A549 (cell line): ENCODE measurements around the gene SHISAL1. TPM values are rescaled to one million over a fixed set of nuclear protein-coding genes. Genes with fewer than 3 reads are reported as not detected.

ENCODE experiments used
- ATAC-seq, 2 experiments: fragments of 200-7000 bp in 1 of 2; fragments of >200 bp in 1 of 2; cut with Nextera tagmentation in 1 of 2; cut with Tn5 transposase in 1 of 2; 3 replicates each; pipeline versions ENCODE4 v1.8.0 to v1.9.1; 2018 to 2020; ENCODE audit warnings: mild to moderate bottlenecking in 1 of 2, moderate library complexity in 1 of 2
- CTCF ChIA-PET: fragments of 300-600 bp; sonication (Branson Sonifier 250); formaldehyde crosslinking; extraction: SDS; loops from one replicate; lab custom pipeline; 2021; ENCODE audit warnings: antibody characterized with exemption, inconsistent platforms; lab: Yijun Ruan, JAX
- POLR2A ChIA-PET: fragments of 350-600 bp; formaldehyde crosslinking; extraction: SDS; loops from one replicate; lab custom pipeline; 2021; ENCODE audit warnings: antibody characterized with exemption, inconsistent platforms; lab: Yijun Ruan, JAX
- DNase-seq, 2 experiments: peaks; one replicate each; pipeline versions ENCODE4 v3.0.0 to v3.0.0-alpha.2; 2011 to 2016; ENCODE audit warnings: low read depth in 1 of 2, low spot score in 1 of 2
- FAIRE-seq: peaks from 2 replicates; lab custom pipeline; 2011; peaks lifted over from hg19 to GRCh38; lab: Jason Lieb, UNC
- H3K27ac ChIP-seq, 2 experiments: fragments of >200 bp; sonication (Bioruptor Twin); formaldehyde crosslinking; 3 replicates each; pipeline ENCODE4 v1.5.1; 2016 to 2017
- H3K4me1 ChIP-seq: fragments of >200 bp; sonication (Bioruptor Twin); formaldehyde crosslinking; 3 replicates; pipeline ENCODE4 v1.6.1; 2016
- H3K4me2 ChIP-seq: fragments of >200 bp; sonication (Bioruptor Twin); formaldehyde crosslinking; 3 replicates; pipeline ENCODE4 v1.6.1; 2016
- H3K4me3 ChIP-seq: fragments of >200 bp; sonication (Bioruptor Twin); formaldehyde crosslinking; 3 replicates; pipeline ENCODE4 v1.5.1; 2016
- H3K9me3 ChIP-seq: fragments of >200 bp; sonication (Bioruptor Twin); formaldehyde crosslinking; 3 replicates; pipeline ENCODE4 v1.6.1; 2016
- CBX2 ChIP-seq: fragments of 200-600 bp; sonication (generic); IDR thresholded peaks from 2 replicates; pipeline ENCODE4 v1.6.1; 2016; ENCODE audit warnings: low read depth, mild to moderate bottlenecking, borderline replicate concordance
- CBX8 ChIP-seq: fragments of 200-600 bp; sonication (generic); IDR thresholded peaks from 2 replicates; pipeline ENCODE4 v1.6.1; 2016
- CEBPB ChIP-seq, 2 experiments: fragments of >200 bp in 1 of 2; sonication (Bioruptor Twin) in 1 of 2; formaldehyde crosslinking in 1 of 2; IDR thresholded peaks; 2 replicates each; pipeline ENCODE4 v1.6.1; 2012 to 2016
- ESRRA ChIP-seq: fragments of 150-350 bp; IDR thresholded peaks from 2 replicates; pipeline ENCODE4 v1.6.1; 2014; ENCODE audit warnings: mild to moderate bottlenecking, low read length, borderline replicate concordance
- FOSB ChIP-seq: fragments of 250-450 bp; sonication (Bioruptor Pico); IDR thresholded peaks from 2 replicates; pipeline ENCODE4 v1.5.0; 2020; ENCODE audit warnings: mild to moderate bottlenecking, moderate library complexity
- FOXS1 ChIP-seq: fragments of 250-450 bp; sonication (Bioruptor Pico); IDR thresholded peaks from 2 replicates; pipeline ENCODE4 v1.5.0; 2020; ENCODE audit warnings: mild to moderate bottlenecking, moderate library complexity
- GATA3 ChIP-seq: IDR thresholded peaks from 2 replicates; pipeline ENCODE4 v1.6.1; 2012; ENCODE audit warnings: borderline replicate concordance
- HEYL ChIP-seq: fragments of 250-450 bp; sonication (Bioruptor Pico); IDR thresholded peaks from 2 replicates; pipeline ENCODE4 v1.8.0; 2021; ENCODE audit warnings: mild to moderate bottlenecking, moderate library complexity
- HOXA7 ChIP-seq: fragments of 250-450 bp; sonication (Bioruptor Pico); IDR thresholded peaks from 2 replicates; pipeline ENCODE4 v1.5.0; 2020; ENCODE audit warnings: mild to moderate bottlenecking, moderate library complexity
- KDM1A ChIP-seq: fragments of 200-600 bp; sonication (generic); IDR thresholded peaks from 2 replicates; pipeline ENCODE4 v1.6.1; 2016; ENCODE audit warnings: low read depth, mild to moderate bottlenecking
- KDM5A ChIP-seq: fragments of 200-600 bp; sonication (generic); IDR thresholded peaks from 2 replicates; pipeline ENCODE4 v1.6.1; 2016; ENCODE audit warnings: antibody characterized with exemption, mild to moderate bottlenecking
- NFE2L2 ChIP-seq: fragments of 150-350 bp; conservative IDR thresholded peaks from 2 replicates; pipeline ENCODE4 v1.6.1; 2014; ENCODE audit warnings: low read length
- NR3C1 ChIP-seq: fragments of >200 bp; sonication (Bioruptor Twin); formaldehyde crosslinking; IDR thresholded peaks from 3 replicates; pipeline ENCODE4 v1.6.1; 2017
- PHF8 ChIP-seq: fragments of 200-600 bp; sonication (generic); IDR thresholded peaks from 2 replicates; pipeline ENCODE4 v1.6.1; 2016; ENCODE audit warnings: low read depth, mild to moderate bottlenecking, antibody characterized with exemption, moderate library complexity, borderline replicate concordance
- POLR2A ChIP-seq: IDR thresholded peaks from 2 replicates; pipeline ENCODE4 v1.6.1; 2012; ENCODE audit warnings: mild to moderate bottlenecking, low read length
- POLR2AphosphoS2 ChIP-seq: conservative IDR thresholded peaks from 2 replicates; pipeline ENCODE4 v1.6.1; 2012; ENCODE audit warnings: low read length, improper control_type of control experiment, inconsistent platforms
- RARB ChIP-seq: fragments of 250-450 bp; sonication (Bioruptor Pico); IDR thresholded peaks from 2 replicates; pipeline ENCODE4 v1.8.0; 2021; ENCODE audit warnings: mild to moderate bottlenecking, moderate library complexity
- RNF2 ChIP-seq: fragments of 200-600 bp; sonication (generic); IDR thresholded peaks from 2 replicates; pipeline ENCODE4 v1.6.1; 2016; ENCODE audit warnings: low read depth, mild to moderate bottlenecking, antibody characterized with exemption, moderate library complexity, borderline replicate concordance
- TP53 ChIP-seq: fragments of 250-450 bp; sonication (Bioruptor Pico); IDR thresholded peaks from 2 replicates; pipeline ENCODE4 v1.5.0; 2021; ENCODE audit warnings: mild to moderate bottlenecking, moderate library complexity
- ZFP36 ChIP-seq: fragments of 450-650 bp; IDR thresholded peaks from 2 replicates; pipeline ENCODE4 v1.6.1; 2014; ENCODE audit warnings: borderline replicate concordance; ENCODE audit not compliant: partially characterized antibody
- WGBS: methylation state at CpG from one replicate; pipeline ENCODE4 v1.1.6; 2017; ENCODE audit errors: missing lambda C conversion rate; 5-methylcytosine and 5-hydroxymethylcytosine counted together
- polyA plus RNA-seq, 4 experiments: library from polyadenylated mRNA; depleted of rRNA in 3 of 4; stranded (reverse); fragments of >200 nt; fragmentation: RNase III in 1 of 4; extraction: RNeasy Plus Mini Kit Qiagen cat#74134 plus additional on column Dnase treatment in 1 of 4; gene quantifications; 2 replicates in 3 of 4; 3 replicates in 1 of 4; pipeline ENCODE4 v1.2.3, GENCODE V29; 2011 to 2017
- TF ChIP-seq, protein P1 (sequence below): fragments of >200 bp; sonication (Bioruptor Twin); formaldehyde crosslinking; IDR thresholded peaks from 3 replicates; pipeline ENCODE4 v1.5.1; 2016
- TF ChIP-seq, protein P2 (sequence below): IDR thresholded peaks from 2 replicates; pipeline ENCODE4 v1.6.1; 2012
- TF ChIP-seq, protein P3 (sequence below): fragments of 250-450 bp; sonication (Bioruptor Pico); IDR thresholded peaks from 2 replicates; pipeline ENCODE4 v1.5.0; 2020; ENCODE audit warnings: low read depth, mild to moderate bottlenecking, moderate library complexity
- TF ChIP-seq, protein P4 (sequence below): IDR thresholded peaks from 2 replicates; pipeline ENCODE4 v1.6.1; 2012; ENCODE audit warnings: low read depth, borderline replicate concordance

Gene SHISAL1
- polyA plus RNA-seq, 2 of the 4 experiments (the other 2 are of a cell fraction), result 0.61 to 1.9 TPM

DNA sequence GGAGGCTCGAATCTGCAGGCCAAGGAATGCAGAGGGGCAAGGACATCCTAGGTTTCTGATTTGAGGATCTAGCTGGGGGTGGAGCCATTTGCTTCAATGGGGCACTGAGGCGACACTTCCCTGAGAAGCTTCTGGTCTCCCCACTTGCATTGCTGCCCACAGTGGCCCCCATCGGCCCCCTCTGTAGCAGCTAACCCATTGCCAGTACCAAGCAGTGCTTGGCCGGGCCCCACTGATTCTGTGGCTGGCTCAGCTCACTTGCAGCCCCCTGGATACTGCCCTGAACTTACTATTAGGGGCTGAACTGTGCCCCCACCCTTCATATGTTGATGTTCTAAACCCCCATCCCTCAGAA is 42.9 kb upstream of the SHISAL1 start:
- Histone ChIP-seq H3K4me2 (no peak overlapping the region), H3K4me3 (no peak overlapping the region), H3K27ac (peak overlapping the region in 1 of 2 experiments; percentile 18; a peak in 1 of 6 replicates), H3K4me1 (peaks cover 28% of the 10 kb centered on the region), H3K9me3 (no peaks in the 10 kb centered on the region)
- ATAC-seq (no peak), DNase-seq (no peak), FAIRE-seq (no peak)
- POLR2A ChIA-PET, result no interaction called here
- TF ChIP-seq NFE2L2, result no peak
- no peak for TF ChIP-seq POLR2AphosphoS2
- TF ChIP-seq TP53, result no peak
- no peak for TF ChIP-seq NR3C1
- no peak for TF ChIP-seq KDM1A
- no peak for TF ChIP-seq CBX2
- no peak for TF ChIP-seq FOSB
- no peak for TF ChIP-seq FOXS1 (CRISPR knock-in tag)
- no peak for TF ChIP-seq ZFP36
- TF ChIP-seq CBX8, result no peak
- no peak for TF ChIP-seq CEBPB (IDR thresholded peaks at IDR 0.05)
- TF ChIP-seq KDM5A, result no peak
- TF ChIP-seq, protein P1, sequence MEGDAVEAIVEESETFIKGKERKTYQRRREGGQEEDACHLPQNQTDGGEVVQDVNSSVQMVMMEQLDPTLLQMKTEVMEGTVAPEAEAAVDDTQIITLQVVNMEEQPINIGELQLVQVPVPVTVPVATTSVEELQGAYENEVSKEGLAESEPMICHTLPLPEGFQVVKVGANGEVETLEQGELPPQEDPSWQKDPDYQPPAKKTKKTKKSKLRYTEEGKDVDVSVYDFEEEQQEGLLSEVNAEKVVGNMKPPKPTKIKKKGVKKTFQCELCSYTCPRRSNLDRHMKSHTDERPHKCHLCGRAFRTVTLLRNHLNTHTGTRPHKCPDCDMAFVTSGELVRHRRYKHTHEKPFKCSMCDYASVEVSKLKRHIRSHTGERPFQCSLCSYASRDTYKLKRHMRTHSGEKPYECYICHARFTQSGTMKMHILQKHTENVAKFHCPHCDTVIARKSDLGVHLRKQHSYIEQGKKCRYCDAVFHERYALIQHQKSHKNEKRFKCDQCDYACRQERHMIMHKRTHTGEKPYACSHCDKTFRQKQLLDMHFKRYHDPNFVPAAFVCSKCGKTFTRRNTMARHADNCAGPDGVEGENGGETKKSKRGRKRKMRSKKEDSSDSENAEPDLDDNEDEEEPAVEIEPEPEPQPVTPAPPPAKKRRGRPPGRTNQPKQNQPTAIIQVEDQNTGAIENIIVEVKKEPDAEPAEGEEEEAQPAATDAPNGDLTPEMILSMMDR, result no peak
- TF ChIP-seq, protein P2, sequence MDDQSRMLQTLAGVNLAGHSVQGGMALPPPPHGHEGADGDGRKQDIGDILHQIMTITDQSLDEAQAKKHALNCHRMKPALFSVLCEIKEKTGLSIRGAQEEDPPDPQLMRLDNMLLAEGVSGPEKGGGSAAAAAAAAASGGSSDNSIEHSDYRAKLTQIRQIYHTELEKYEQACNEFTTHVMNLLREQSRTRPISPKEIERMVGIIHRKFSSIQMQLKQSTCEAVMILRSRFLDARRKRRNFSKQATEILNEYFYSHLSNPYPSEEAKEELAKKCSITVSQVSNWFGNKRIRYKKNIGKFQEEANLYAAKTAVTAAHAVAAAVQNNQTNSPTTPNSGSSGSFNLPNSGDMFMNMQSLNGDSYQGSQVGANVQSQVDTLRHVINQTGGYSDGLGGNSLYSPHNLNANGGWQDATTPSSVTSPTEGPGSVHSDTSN, result no peak
- no peak for TF ChIP-seq GATA3
- no peak for TF ChIP-seq RNF2
- 84% methylated on average over 3 of the region's 4 CpGs for WGBS
- CTCF ChIA-PET, result interaction anchor here (0.9 kb wide), 1 partner anchor 271 kb away, joined by 4 read pairs; no protein-coding TSS in a partner anchor

DNA sequence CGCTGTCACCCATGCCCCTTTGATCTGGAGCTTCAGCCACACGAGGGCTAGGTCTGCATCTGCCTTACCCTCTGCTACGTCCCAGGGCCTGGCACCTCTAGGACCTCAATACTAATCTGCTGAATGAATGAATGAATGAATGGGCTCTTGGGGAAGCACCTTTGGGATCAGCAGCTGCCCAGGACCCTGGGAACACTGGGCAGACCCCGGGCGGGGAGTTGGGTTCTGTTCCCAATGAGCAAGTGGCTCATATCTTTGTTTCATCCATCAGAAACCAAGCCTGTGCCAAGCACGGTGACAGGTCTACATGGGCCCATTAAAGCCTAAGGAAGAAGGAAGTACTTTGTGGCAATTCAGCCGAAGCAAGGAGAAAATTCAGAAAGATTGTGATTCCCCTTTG is 41.5 kb upstream of the SHISAL1 start:
- Histone ChIP-seq H3K4me2 (no peak overlapping the region), H3K27ac (no peak overlapping the region), H3K9me3 (no peaks in the 10 kb centered on the region), H3K4me3 (no peak overlapping the region), H3K4me1 (peaks cover 16% of the 10 kb centered on the region)
- ATAC-seq, result no peak
- WGBS, result 86% methylated on average over 7 of the region's 7 CpGs
- ChIA-PET CTCF (interaction anchor here (1.0 kb wide), 1 partner anchor 18 kb away, joined by 3 read pairs; no protein-coding TSS in a partner anchor), POLR2A (no interaction called here)
- TF ChIP-seq RARB (CRISPR knock-in tag), result no peak
- TF ChIP-seq, protein P3, sequence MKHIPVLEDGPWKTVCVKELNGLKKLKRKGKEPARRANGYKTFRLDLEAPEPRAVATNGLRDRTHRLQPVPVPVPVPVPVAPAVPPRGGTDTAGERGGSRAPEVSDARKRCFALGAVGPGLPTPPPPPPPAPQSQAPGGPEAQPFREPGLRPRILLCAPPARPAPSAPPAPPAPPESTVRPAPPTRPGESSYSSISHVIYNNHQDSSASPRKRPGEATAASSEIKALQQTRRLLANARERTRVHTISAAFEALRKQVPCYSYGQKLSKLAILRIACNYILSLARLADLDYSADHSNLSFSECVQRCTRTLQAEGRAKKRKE (CRISPR knock-in tag), result no peak
- no peak for TF ChIP-seq HEYL (CRISPR knock-in tag)
- TF ChIP-seq HOXA7 (CRISPR knock-in tag), result no peak
- no peak for TF ChIP-seq POLR2A
- TF ChIP-seq ESRRA, result no peak
- no peak for TF ChIP-seq TP53
- TF ChIP-seq ZFP36, result no peak
- TF ChIP-seq PHF8, result no peak
- TF ChIP-seq CBX2, result no peak
- TF ChIP-seq, protein P4, sequence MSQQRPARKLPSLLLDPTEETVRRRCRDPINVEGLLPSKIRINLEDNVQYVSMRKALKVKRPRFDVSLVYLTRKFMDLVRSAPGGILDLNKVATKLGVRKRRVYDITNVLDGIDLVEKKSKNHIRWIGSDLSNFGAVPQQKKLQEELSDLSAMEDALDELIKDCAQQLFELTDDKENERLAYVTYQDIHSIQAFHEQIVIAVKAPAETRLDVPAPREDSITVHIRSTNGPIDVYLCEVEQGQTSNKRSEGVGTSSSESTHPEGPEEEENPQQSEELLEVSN, result no peak
- TF ChIP-seq CEBPB (IDR thresholded peaks at IDR 0.05), result no peak
- DNase-seq, result no peak
- no peak for FAIRE-seq
